ENCODE data around the gene RASSF3.

DNA sequence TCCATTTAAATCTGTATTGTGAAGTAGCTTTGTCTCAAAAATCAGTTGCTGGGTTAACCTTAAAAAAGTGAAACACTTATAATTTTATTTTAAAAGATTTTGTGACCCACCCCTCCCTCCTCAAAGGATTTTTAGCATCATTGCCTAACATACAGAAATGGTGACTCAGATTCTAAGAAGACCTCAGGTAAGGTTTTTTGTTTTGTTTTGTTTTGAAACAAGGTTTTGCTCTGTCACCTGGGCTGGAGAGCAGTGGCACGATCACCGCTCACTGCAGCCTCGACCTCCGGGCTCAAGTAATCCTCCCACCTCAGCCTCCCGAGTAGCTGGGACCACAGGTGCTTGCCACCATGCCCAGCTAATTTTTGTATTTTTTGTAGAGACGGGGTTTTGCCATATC, 74.8 kb downstream of the RASSF3 start:
- no peak for TF ChIP-seq CTCF (IDR thresholded peaks at IDR 0.05)
- TF ChIP-seq POLR2A (IDR thresholded peaks at IDR 0.05): no peak
